Astrocyte (in vitro differentiated cells and primary cell): ENCODE results near the gene DYNC1LI1. TPM values are rescaled to one million over a fixed set of nuclear protein-coding genes. Genes with fewer than 3 reads are reported as not detected.

Source experiments
- DNase-seq: peaks from one replicate; pipeline ENCODE4 v3.0.0-alpha.2; 2010; ENCODE audit warnings: low read depth
- FAIRE-seq: peaks from 2 replicates; lab custom pipeline; 2011; peaks lifted over from hg19 to GRCh38; lab: Jason Lieb, UNC
- H2AFZ ChIP-seq: 2 replicates; pipeline ENCODE4 v1.6.0; 2012; ENCODE audit warnings: low read depth, low read length, inconsistent platforms
- H3K27ac ChIP-seq: 2 replicates; pipeline ENCODE4 v1.5.1; 2011; ENCODE audit warnings: low read depth, low read length, inconsistent platforms
- H3K27me3 ChIP-seq: 2 replicates; pipeline ENCODE4 v1.6.0; 2011; ENCODE audit warnings: low read length, inconsistent platforms; ENCODE audit not compliant: insufficient read depth
- H3K36me3 ChIP-seq: 2 replicates; pipeline ENCODE4 v1.5.1; 2011; ENCODE audit warnings: low read length, inconsistent platforms; ENCODE audit not compliant: insufficient read depth
- H3K4me1 ChIP-seq: 2 replicates; pipeline ENCODE4 v1.5.1; 2011; ENCODE audit warnings: low read length, inconsistent platforms; ENCODE audit not compliant: insufficient read depth
- H3K4me2 ChIP-seq: 2 replicates; pipeline ENCODE4 v1.6.0; 2012; ENCODE audit warnings: low read length, inconsistent platforms
- H3K4me3 ChIP-seq: 2 replicates; pipeline ENCODE4 v1.5.1; 2011; ENCODE audit warnings: low read depth, mild to moderate bottlenecking, low read length, inconsistent platforms; ENCODE audit not compliant: insufficient read depth
- H3K79me2 ChIP-seq: 2 replicates; pipeline ENCODE4 v1.6.0; 2012; ENCODE audit warnings: mild to moderate bottlenecking, low read length, inconsistent platforms; ENCODE audit not compliant: insufficient read depth
- H3K9ac ChIP-seq: 2 replicates; pipeline ENCODE4 v1.6.0; 2012; ENCODE audit warnings: mild to moderate bottlenecking, low read length, inconsistent platforms
- H3K9me3 ChIP-seq: 2 replicates; pipeline ENCODE4 v1.5.1; 2012; ENCODE audit warnings: low read depth, mild to moderate bottlenecking, low read length, inconsistent platforms; ENCODE audit not compliant: insufficient read depth
- H4K20me1 ChIP-seq: 2 replicates; pipeline ENCODE4 v1.6.0; 2012; ENCODE audit warnings: low read length, inconsistent platforms; ENCODE audit not compliant: insufficient read depth
- H3K27ac Mint-ChIP-seq: one replicate; pipeline ENCODE4 v1.8.0; 2021; ENCODE audit warnings: mild to moderate bottlenecking, mixed read lengths; ENCODE audit not compliant: unreplicated experiment
- H3K27me3 Mint-ChIP-seq: one replicate; pipeline ENCODE4 v1.8.0; 2021; ENCODE audit warnings: low read depth, mixed read lengths; ENCODE audit not compliant: unreplicated experiment
- H3K36me3 Mint-ChIP-seq: one replicate; pipeline ENCODE4 v1.8.0; 2021; ENCODE audit warnings: low read depth, mixed read lengths; ENCODE audit not compliant: unreplicated experiment
- H3K4me1 Mint-ChIP-seq: one replicate; pipeline ENCODE4 v1.8.0; 2021; ENCODE audit warnings: low read depth, mixed read lengths; ENCODE audit not compliant: unreplicated experiment
- H3K4me3 Mint-ChIP-seq: one replicate; pipeline ENCODE4 v1.8.0; 2021; ENCODE audit warnings: mild to moderate bottlenecking, moderate library complexity, mixed read lengths; ENCODE audit not compliant: unreplicated experiment
- H3K9me3 Mint-ChIP-seq: one replicate; pipeline ENCODE4 v1.8.0; 2021; ENCODE audit warnings: mild to moderate bottlenecking, mixed read lengths; ENCODE audit not compliant: unreplicated experiment
- CTCF ChIP-seq: IDR thresholded peaks from 2 replicates; pipeline ENCODE4 v1.5.1; 2011; ENCODE audit warnings: low read depth, mild to moderate bottlenecking, inconsistent platforms, low read length, moderate library complexity; ENCODE audit not compliant: insufficient read depth
- EZH2 ChIP-seq: IDR thresholded peaks from 2 replicates; pipeline ENCODE4 v1.6.1; 2012; ENCODE audit warnings: mild to moderate bottlenecking, low read length, inconsistent platforms; ENCODE audit not compliant: insufficient read depth
- total RNA-seq: library from RNA; stranded (reverse); gene quantifications from 2 replicates; pipeline ENCODE4 v1.2.1, GENCODE V29; 2021

Gene DYNC1LI1
- total RNA-seq, 1 donor from 2014 or later = 43.0 TPM

- Histone ChIP-seq H3K4me1 (no peaks in the 10 kb centered on the region), H3K27me3 (no peaks in the 10 kb centered on the region), H3K9ac (no peak overlapping the region), H3K27ac (no peak overlapping the region), H3K79me2 (peaks cover 96% of the 10 kb centered on the region), H3K36me3 (no peaks in the 10 kb centered on the region), H4K20me1 (peaks cover 73% of the 10 kb centered on the region), H3K4me3 (no peak overlapping the region), H3K9me3 (no peaks in the 10 kb centered on the region), H2AFZ (no peak overlapping the region), H3K4me2 (no peak overlapping the region)
- H3K4me3 Mint-ChIP-seq = no peak overlapping the region
- DNase-seq (no peak), FAIRE-seq (no peak)
- H3K27me3 Mint-ChIP-seq = no peaks in the 10 kb centered on the region
- no peaks in the 10 kb centered on the region for H3K9me3 Mint-ChIP-seq
- H3K36me3 Mint-ChIP-seq = no peaks in the 10 kb centered on the region
- no peak for TF ChIP-seq EZH2
- TF ChIP-seq CTCF = no peak
- H3K4me1 Mint-ChIP-seq = no peaks in the 10 kb centered on the region
- no peak overlapping the region for H3K27ac Mint-ChIP-seq
Observed at GRCh38 chr3:32553973-32554372, 16.7 kb downstream of the DYNC1LI1 start.

- peaks cover 97% of the 10 kb centered on the region for H3K79me2 ChIP-seq
- Mint-ChIP-seq H3K4me3 (no peak overlapping the region), H3K36me3 (no peaks in the 10 kb centered on the region), H3K27ac (no peak overlapping the region), H3K9me3 (no peaks in the 10 kb centered on the region), H3K4me1 (no peaks in the 10 kb centered on the region), H3K27me3 (no peaks in the 10 kb centered on the region)
- TF ChIP-seq EZH2 = no peak
- no peak for TF ChIP-seq CTCF
- no peaks in the 10 kb centered on the region for H3K27me3 ChIP-seq
- FAIRE-seq (no peak), DNase-seq (no peak)
- no peak overlapping the region for H3K4me3 ChIP-seq
- no peak overlapping the region for H3K27ac ChIP-seq
- H4K20me1 ChIP-seq = peaks cover 74% of the 10 kb centered on the region
- no peaks in the 10 kb centered on the region for H3K9me3 ChIP-seq
- H3K9ac ChIP-seq = no peak overlapping the region
- H3K36me3 ChIP-seq = no peaks in the 10 kb centered on the region
- H3K4me2 ChIP-seq = no peak overlapping the region
- H3K4me1 ChIP-seq = no peaks in the 10 kb centered on the region
- no peak overlapping the region for H2AFZ ChIP-seq
Observed at GRCh38 chr3:32553459-32553858, 17.2 kb downstream of the DYNC1LI1 start.

- Mint-ChIP-seq H3K9me3 (no peaks in the 10 kb centered on the region), H3K4me1 (no peaks in the 10 kb centered on the region), H3K4me3 (no peak overlapping the region), H3K27ac (no peak overlapping the region), H3K27me3 (no peaks in the 10 kb centered on the region), H3K36me3 (no peaks in the 10 kb centered on the region)
- Histone ChIP-seq H3K27me3 (no peaks in the 10 kb centered on the region), H3K9ac (no peak overlapping the region), H3K79me2 (peaks cover 97% of the 10 kb centered on the region), H2AFZ (no peak overlapping the region), H4K20me1 (peaks cover 84% of the 10 kb centered on the region), H3K4me3 (no peak overlapping the region), H3K4me2 (no peak overlapping the region), H3K27ac (no peak overlapping the region), H3K4me1 (no peaks in the 10 kb centered on the region), H3K9me3 (no peaks in the 10 kb centered on the region), H3K36me3 (no peaks in the 10 kb centered on the region)
- FAIRE-seq (no peak), DNase-seq (no peak)
- no peak for TF ChIP-seq CTCF
- TF ChIP-seq EZH2 = no peak
Observed at GRCh38 chr3:32552013-32552412, 18.6 kb downstream of the DYNC1LI1 start.
